ENCODE measurements around the gene TEX51.

DNA sequence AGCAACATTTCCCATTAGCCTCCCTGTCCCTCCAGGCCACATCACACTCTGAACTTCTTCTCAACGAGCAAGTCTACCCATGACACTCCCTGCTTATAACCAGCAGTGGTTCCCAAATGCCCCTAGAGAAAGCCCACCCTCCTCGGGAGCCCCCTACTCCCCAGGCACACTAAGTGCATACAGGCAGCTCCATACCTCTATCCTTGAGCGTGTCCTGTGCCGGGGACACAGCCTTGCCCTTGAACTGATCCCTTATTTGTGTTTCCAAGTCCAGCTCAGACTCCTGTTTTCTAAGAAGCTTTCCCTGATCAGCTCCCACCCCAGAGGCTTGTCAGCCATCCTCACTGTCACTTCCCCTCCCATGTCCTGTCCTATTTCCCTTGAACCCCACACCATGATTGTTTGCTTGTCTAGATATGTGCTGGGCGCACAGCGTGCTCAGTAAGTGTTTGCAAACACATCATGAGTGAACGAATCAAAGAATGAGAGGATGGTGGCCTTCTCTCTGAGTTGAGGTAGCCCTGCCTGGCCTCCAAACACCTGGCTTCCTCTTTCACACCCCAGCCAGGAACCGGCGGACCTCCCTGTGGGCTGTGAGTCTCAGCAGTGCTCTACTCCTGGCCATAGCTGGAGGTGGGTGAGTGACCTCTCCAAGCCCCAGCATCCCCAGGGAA, 2.1 kb downstream of the TEX51 start:
- TF ChIP-seq, protein P1, sequence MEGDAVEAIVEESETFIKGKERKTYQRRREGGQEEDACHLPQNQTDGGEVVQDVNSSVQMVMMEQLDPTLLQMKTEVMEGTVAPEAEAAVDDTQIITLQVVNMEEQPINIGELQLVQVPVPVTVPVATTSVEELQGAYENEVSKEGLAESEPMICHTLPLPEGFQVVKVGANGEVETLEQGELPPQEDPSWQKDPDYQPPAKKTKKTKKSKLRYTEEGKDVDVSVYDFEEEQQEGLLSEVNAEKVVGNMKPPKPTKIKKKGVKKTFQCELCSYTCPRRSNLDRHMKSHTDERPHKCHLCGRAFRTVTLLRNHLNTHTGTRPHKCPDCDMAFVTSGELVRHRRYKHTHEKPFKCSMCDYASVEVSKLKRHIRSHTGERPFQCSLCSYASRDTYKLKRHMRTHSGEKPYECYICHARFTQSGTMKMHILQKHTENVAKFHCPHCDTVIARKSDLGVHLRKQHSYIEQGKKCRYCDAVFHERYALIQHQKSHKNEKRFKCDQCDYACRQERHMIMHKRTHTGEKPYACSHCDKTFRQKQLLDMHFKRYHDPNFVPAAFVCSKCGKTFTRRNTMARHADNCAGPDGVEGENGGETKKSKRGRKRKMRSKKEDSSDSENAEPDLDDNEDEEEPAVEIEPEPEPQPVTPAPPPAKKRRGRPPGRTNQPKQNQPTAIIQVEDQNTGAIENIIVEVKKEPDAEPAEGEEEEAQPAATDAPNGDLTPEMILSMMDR (conservative IDR thresholded peaks at IDR 0.05; ENCODE audit: low read length) = no peak
- no peak for TF ChIP-seq EZH2phosphoT487 (IDR thresholded peaks at IDR 0.05; ENCODE audit: borderline replicate concordance, low read depth, low read length)

Measured in OCI-LY7 (cell line).